ENCODE data around the gene CHSY3. TPM values are rescaled to one million over a fixed set of nuclear protein-coding genes. Genes with fewer than 3 reads are reported as not detected.

CHSY3 gene
- total RNA-seq, 2 donors from 2014 or later = 1.2 to 2.0 TPM

- no peak for DNase-seq
- Mint-ChIP-seq H3K27me3 (ENCODE audit: insufficient read depth) (no peaks in the 10 kb centered on the region), H3K36me3 (ENCODE audit: low read depth) (no peaks in the 10 kb centered on the region), H3K4me1 (no peaks in the 10 kb centered on the region), H3K9me3 (no peaks in the 10 kb centered on the region), H3K27ac (no peak overlapping the region), H3K4me3 (no peak overlapping the region)
- H3K4me3 ChIP-seq (ENCODE audit: low read length) = no peak overlapping the region
- no peak overlapping the region for H3K9ac ChIP-seq (ENCODE audit: extremely low read depth, low read length, poor library complexity, severe bottlenecking)
- H3K9me3 ChIP-seq (ENCODE audit: control insufficient read depth, low read length) = no peaks in the 10 kb centered on the region
- TF ChIP-seq, protein P1, sequence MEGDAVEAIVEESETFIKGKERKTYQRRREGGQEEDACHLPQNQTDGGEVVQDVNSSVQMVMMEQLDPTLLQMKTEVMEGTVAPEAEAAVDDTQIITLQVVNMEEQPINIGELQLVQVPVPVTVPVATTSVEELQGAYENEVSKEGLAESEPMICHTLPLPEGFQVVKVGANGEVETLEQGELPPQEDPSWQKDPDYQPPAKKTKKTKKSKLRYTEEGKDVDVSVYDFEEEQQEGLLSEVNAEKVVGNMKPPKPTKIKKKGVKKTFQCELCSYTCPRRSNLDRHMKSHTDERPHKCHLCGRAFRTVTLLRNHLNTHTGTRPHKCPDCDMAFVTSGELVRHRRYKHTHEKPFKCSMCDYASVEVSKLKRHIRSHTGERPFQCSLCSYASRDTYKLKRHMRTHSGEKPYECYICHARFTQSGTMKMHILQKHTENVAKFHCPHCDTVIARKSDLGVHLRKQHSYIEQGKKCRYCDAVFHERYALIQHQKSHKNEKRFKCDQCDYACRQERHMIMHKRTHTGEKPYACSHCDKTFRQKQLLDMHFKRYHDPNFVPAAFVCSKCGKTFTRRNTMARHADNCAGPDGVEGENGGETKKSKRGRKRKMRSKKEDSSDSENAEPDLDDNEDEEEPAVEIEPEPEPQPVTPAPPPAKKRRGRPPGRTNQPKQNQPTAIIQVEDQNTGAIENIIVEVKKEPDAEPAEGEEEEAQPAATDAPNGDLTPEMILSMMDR (conservative IDR thresholded peaks at IDR 0.05) = no peak
- no peaks in the 10 kb centered on the region for H3K36me3 ChIP-seq (ENCODE audit: control insufficient read depth, insufficient read depth, low read length)
- H3K27ac ChIP-seq (ENCODE audit: low read depth, low read length) = no peak overlapping the region
- H3K4me1 ChIP-seq (ENCODE audit: control insufficient read depth, insufficient read depth, low read length) = no peaks in the 10 kb centered on the region
- H3K27me3 ChIP-seq (ENCODE audit: control insufficient read depth, insufficient read depth, low read length, poor library complexity, severe bottlenecking) = no peaks in the 10 kb centered on the region
These were observed 232.0 kb downstream of the CHSY3 start for GRCh38 chr5:130136300-130136699.

DNA sequence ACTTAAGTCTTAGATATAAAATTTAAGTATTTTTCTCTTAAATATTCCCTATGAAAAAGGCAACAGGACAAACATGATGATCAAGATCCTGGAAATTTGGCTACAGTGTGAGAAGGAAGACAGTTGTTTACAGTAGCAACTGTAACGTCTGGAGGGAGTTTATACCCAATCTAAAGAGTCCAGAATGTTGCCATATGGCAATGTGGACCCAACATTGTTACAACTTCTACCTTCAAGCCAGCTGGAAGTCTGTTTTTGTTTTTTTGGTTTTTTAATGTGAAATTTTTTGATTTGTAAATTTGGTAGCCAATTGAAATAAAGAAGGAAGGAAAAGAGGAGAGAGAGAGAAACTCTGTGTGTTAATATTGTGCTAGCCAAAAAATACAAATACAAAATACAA lies 233.4 kb downstream of the CHSY3 start:
- H3K9me3 Mint-ChIP-seq = no peaks in the 10 kb centered on the region
- 78 to 89% methylated on average over 1 of the region's 1 CpG for WGBS, 2 experiments (ENCODE audit: insufficient coverage in 1 of 2, insufficient read length in 1 of 2)
- no peak overlapping the region for H3K9ac ChIP-seq (ENCODE audit: extremely low read depth, low read length, poor library complexity, severe bottlenecking)
- no peak overlapping the region for H3K4me3 Mint-ChIP-seq
- no peaks in the 10 kb centered on the region for H3K36me3 ChIP-seq (ENCODE audit: control insufficient read depth, insufficient read depth, low read length)
- H3K27ac Mint-ChIP-seq = no peak overlapping the region
- no peaks in the 10 kb centered on the region for H3K27me3 Mint-ChIP-seq (ENCODE audit: insufficient read depth)
- no peaks in the 10 kb centered on the region for H3K36me3 Mint-ChIP-seq (ENCODE audit: low read depth)
- no peaks in the 10 kb centered on the region for H3K4me1 Mint-ChIP-seq
- H3K27me3 ChIP-seq (ENCODE audit: control insufficient read depth, insufficient read depth, low read length, poor library complexity, severe bottlenecking) = no peaks in the 10 kb centered on the region
- TF ChIP-seq, protein P1 (conservative IDR thresholded peaks at IDR 0.05) = no peak
- no peaks in the 10 kb centered on the region for H3K9me3 ChIP-seq (ENCODE audit: control insufficient read depth, low read length)
- H3K4me3 ChIP-seq (ENCODE audit: low read length) = no peak overlapping the region
- no peak for DNase-seq
- H3K27ac ChIP-seq (ENCODE audit: low read depth, low read length) = no peak overlapping the region
- no peaks in the 10 kb centered on the region for H3K4me1 ChIP-seq (ENCODE audit: control insufficient read depth, insufficient read depth, low read length)

- no peaks in the 10 kb centered on the region for H3K4me1 Mint-ChIP-seq
- Histone ChIP-seq H3K9ac (ENCODE audit: extremely low read depth, low read length, poor library complexity, severe bottlenecking) (no peak overlapping the region), H3K36me3 (ENCODE audit: control insufficient read depth, insufficient read depth, low read length) (no peaks in the 10 kb centered on the region), H3K9me3 (ENCODE audit: control insufficient read depth, low read length) (no peaks in the 10 kb centered on the region), H3K27me3 (ENCODE audit: control insufficient read depth, insufficient read depth, low read length, poor library complexity, severe bottlenecking) (no peaks in the 10 kb centered on the region), H3K4me1 (ENCODE audit: control insufficient read depth, insufficient read depth, low read length) (no peaks in the 10 kb centered on the region), H3K27ac (ENCODE audit: low read depth, low read length) (no peak overlapping the region), H3K4me3 (ENCODE audit: low read length) (no peak overlapping the region)
- no peak overlapping the region for H3K27ac Mint-ChIP-seq
- no peaks in the 10 kb centered on the region for H3K9me3 Mint-ChIP-seq
- TF ChIP-seq, protein P1 (conservative IDR thresholded peaks at IDR 0.05) = no peak
- no peak for DNase-seq
- H3K36me3 Mint-ChIP-seq (ENCODE audit: low read depth) = no peaks in the 10 kb centered on the region
- H3K27me3 Mint-ChIP-seq (ENCODE audit: insufficient read depth) = no peaks in the 10 kb centered on the region
- no peak overlapping the region for H3K4me3 Mint-ChIP-seq
These were observed 234.3 kb downstream of the CHSY3 start for GRCh38 chr5:130138406-130139045.

Measured in endodermal cell (in vitro differentiated cells).